Stimulated activated naive CD4-positive, alpha-beta T cell (primary cell): Measurements from ENCODE around the gene TBC1D22A.

ENCODE experiments used
- DNase-seq, 6 experiments: peaks; one replicate each; lab custom pipeline; 2025; lab: John Stamatoyannopoulos, UW

Gene TBC1D22A

DNA sequence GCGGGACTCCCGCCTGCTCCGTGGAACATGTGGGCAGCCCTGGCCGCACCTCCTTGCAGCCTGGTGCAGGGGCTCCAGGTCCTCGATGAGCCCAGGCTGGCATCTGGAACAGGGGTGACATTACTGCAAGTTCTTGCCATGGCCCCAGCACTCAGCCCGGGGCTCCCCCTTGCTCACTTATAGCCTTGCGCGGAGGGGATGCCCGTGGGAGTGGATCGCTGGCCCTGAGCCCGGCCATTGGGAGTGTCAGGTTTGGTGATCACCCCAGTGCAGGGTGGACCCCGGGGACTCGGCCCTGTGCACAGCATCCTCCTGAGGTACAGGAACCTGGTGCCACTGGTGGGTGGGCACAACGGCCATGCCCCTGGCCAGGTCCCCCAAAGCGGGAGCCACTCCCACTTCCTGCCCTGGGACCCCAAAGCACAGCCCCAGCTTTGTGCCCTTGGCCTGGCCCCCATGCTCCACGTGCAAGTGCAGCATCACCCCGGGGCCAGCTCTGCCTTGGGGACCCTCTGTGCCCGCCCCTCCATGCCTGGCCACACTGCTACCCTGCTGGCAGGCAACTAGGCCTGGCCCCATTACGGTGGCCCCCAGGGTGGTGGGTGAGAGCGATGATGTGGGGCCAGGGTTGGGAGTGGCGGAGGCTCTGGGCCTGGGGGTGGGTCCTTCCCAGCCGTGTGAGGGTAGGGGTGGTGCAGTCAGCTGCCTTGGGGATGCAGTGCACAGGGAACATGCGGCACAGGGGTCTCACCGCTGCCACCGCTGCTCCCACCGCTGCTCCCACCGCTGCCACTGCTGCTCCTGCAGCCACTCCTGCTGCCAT, 439.8 kb downstream of the TBC1D22A start:
- DNase-seq = no peak

- DNase-seq = no peak
These were observed 440.5 kb downstream of the TBC1D22A start for GRCh38 chr22:47202819-47203553.

DNA sequence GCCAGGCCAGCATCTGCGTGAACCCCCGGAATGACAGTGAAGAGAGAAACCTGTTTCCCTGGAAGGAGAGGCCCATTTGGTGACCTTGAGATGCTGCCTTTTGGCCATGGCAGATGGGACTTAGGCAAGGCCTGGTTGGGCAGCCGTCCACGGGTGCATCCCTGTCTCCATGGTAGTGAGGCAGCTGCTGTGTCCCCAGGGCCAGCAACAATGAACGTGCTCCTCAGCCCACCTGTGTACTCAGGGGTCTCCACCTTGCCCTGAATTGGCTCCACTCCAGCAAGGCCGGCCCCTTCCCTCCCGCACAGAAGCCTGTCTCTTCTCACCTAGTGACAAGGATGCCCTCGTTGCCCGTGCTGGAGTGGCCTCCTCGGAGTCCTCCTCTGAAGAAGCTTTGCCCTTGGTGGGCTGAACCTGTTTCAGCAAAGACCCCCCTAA, 441.1 kb downstream of the TBC1D22A start:
- DNase-seq = no peak

DNA sequence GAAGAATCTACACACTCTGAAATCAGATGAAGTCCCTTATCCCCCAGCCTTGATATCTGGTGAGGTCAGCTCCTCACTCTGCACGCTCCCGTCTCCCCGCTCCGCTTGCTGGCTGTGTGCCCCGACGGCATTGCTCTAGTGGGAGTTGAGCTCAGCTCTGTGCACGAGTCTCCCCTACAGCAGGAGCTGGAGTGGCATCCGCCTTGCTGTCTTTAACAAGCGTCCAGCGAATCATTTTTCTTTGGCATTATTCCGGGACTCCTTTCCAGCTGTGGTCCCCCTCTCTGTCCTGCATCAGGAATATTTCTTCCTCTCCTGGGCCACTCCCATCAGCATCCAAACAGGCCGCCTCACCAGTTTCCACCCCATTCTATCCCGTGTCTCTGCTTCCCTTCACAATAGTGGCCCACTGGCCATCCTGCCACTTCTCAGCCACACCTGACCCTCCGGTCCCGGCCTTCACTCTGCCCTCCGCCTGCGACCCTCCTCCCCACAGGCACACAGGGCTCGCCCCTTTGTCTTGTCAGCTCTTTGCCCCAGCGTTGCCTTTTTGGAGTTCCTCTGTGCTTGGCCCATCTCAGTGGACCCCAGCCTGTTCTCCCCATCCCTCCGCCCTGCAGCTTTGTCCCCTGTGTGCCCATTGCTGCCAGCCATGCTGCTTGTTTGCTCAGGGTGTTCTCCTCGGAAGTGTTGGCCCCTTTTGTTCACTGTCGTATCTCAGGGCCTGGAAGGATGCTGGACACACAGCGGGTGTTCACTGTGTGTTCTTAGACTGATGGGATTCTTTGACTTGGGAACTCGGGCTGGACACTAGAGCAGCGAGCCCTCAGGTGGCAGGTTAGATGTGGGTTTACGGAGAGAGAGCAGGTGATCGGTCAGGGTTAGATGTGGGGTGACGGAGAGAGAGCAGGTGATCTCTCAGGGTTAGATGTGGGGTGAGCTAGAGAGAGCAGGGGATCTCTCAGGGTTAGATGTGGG, 441.8 kb downstream of the TBC1D22A start:
- DNase-seq = no peak

- DNase-seq = no peak
These were observed 442.6 kb downstream of the TBC1D22A start for GRCh38 chr22:47205081-47205491.

GRCh38 chr22:47205554-47205953, 443.1 kb downstream of the TBC1D22A start:
- DNase-seq = no peak

DNA sequence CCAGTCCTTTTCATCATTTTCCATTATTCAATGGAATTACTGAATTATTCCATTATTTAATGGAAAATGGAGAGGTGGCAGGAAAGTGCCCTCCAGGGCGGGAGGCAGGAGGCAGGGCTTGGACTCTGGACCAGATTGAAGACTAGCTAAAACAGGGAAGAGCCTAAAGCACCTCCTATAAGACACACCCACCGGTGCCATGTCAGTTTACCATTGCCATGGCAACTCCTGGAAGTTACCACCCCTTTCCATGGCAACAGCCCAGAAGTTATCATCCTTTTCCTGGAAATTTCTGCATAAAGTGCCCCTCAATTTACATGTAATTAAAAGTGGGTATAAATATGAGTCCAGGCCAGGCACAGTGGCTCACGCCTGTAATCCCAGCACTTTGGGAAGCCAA, 443.7 kb downstream of the TBC1D22A start:
- DNase-seq = no peak

GRCh38 chr22:47206666-47207218, 444.3 kb downstream of the TBC1D22A start:
- no peak for DNase-seq

DNA sequence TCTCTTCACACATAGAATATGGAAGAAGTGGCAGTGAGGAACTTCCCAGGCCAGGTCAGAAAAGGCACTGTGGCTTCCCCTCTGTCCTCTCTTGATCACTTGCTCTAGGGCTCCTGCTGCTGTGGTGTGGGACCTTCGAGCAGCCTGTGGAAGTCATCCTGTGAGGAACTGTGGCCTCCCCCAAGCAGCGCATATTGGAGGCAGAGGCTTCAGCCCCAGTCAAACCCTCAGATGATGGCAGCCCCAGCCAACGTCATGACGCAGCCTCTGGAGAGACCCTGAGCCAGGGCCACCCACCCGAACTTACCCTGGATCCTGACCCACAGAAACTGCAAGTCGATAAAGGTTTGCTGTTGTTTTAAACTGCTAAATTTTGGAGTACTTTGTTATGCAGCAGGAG, 444.9 kb downstream of the TBC1D22A start:
- DNase-seq = no peak

GRCh38 chr22:47207846-47208554, 445.6 kb downstream of the TBC1D22A start:
- no peak for DNase-seq

- DNase-seq = no peak
These were observed 446.2 kb downstream of the TBC1D22A start for GRCh38 chr22:47208630-47209029.

DNA sequence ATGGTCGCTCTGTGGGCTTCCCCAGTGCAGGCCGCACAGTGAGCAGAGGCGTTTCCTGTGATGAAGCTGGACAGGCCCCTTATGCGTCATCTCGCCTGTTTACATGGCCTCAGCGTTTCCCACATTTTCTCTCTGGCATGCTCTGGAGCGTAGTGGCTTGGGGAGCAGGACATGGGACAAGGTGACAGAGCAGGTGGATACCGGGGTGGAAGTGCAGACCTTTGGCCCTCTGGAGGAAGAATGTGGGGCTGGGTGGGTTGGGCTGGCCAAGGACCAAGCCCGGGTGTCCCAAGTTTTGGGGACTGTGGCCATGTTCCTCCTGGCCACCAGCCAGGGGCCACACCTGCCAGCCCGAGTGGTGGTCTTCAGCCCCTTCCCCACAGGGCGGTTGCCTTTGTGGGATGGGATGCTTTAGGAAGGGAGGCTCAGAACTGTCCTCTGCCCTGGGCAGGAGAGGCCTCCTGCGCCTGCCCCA, 446.6 kb downstream of the TBC1D22A start:
- DNase-seq = no peak

GRCh38 chr22:47209547-47210023, 447.1 kb downstream of the TBC1D22A start:
- no peak for DNase-seq

DNA sequence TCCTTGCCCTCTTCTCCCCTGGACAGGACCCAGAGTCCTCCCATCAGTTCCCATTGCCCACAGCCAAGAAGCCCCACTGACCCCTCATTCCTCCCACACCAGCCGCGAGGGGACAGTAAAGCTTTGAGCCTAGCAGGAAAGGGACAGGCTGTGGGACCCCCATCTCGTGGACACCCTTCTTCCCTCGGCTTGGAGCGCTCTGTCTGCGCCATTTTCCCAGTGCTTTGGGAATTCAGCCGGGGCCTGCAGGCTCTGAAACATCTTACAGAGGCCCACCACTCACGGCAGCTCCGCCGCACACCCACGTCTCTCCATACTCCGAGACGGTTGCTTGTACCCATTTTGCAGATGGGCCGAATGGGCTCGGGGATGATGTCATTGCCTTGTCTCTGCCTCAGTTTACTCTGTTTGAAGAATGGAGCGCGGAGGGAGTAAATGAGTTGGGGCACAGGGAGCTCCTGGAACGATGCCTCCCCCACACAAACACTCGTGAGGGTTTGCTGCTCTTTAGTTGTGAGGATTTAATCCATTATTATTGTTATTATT, 447.7 kb downstream of the TBC1D22A start:
- peak in 2 of 6 experiments; percentile 8 to 32 for DNase-seq

DNA sequence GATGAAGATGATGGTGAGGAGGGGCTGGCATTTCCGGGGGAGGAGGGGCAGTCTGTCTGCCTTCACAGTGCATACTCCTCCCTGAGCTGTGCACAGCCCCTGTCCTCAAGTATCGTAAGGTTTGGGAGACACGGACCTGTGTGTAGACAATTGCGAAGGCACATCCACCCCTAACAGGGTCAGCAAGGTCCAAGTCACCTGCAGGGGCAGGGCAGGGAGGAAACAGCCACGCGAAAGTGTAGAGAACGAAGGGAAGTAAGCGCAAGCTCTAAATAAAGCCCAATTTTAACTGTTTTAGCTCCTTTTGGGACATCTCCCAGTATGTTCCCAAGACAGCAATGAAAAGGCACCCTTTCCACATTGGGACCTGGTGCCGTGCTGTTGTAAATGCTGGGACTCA, 448.2 kb downstream of the TBC1D22A start:
- DNase-seq = peak in 2 of 6 experiments; percentile 13 to 39

DNA sequence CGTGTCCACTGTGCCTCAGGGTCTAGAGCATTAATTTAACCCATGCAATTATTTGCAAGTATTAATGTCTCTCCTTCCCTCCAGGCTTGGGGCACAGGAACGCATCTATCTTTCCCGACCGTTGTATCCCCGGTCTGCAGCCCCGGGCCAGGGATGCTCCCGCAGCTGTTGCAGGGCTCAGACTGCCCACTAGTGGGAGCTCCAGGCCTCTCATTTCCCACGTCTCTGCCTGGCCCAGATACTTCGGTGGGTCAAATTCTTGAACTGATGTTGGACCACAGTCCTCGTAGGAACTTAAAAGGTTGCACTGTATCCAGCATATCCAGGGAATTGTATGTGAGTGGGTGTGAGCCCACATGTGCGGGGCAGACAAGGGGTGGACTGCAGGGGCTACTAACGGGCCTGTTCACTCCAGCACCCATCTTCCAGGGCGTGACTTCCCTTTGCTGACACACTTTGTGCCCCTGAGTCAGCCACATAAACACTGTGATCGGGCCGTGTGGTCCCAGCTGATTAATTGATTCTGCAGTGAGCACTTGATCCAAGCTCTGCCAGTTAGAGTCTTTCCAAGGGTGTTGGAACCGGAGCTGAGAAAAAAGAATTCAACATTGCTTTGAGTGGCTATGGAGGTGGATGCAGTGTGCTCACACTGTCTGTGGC, 451.3 kb downstream of the TBC1D22A start:
- peak; percentile 16 to 54 (median 30) for DNase-seq

DNA sequence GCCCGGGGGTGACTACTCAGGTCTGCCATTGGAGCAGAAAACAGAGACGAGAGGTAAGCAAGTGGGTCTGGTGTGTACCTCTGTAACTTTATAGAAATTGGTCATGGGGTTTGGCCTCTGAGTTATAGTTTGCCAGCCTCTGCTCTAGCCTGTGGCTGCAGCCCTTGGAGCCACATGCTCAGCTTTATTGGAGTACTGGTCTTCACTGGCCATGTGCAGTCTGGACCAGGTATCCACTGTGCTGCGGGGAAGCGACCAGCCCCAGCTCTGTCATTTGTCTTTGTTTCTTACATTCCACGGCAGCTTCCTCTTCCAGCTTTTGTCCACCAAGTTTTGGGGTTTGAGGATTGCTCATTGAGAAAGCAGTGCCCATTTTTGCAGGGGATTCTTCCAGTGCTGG, 453.4 kb downstream of the TBC1D22A start:
- DNase-seq = no peak

DNA sequence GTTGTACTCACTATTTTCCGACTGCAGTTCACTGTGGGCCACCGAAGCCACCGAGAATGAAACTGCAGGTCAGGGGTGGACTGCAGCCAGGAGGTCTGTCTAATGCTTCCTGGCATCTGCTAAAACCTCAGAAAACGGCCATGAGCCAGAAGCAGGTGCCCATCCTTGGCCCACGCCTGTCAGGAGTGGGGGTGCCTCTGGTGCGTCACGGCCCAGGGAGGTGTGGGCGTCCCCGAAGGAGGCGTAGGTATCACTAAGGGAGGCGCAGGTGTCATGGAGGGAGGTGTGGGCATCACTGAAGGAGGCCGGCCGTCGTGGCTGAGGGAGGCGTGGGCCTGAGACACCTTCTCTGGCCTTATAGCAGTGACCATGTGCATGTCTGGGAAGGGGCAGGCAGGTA, 456.2 kb downstream of the TBC1D22A start:
- DNase-seq = no peak

DNA sequence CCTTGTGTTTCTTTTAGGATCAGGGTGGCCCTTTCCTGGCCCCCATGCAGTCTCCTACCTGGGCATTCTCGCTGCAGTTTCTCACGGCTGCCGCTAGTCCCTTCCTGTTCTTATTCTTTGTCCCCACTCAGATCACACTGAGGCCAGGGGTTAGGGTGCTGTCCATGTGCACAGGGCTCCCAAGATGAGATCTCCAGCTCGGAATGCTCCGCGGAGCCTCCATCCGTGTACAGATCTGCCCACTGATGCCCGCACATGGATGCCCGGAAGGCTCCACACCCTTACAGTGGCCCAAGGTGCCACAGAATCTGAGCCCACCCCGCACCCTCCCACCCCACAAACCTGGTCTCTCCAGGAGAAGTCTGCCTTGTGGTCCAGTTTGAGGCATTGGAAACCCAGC, 457.3 kb downstream of the TBC1D22A start:
- no peak for DNase-seq

- no peak for DNase-seq
These were observed 458.3 kb downstream of the TBC1D22A start for GRCh38 chr22:47220752-47221151.
